H1 (cell line): ENCODE measurements around the gene FARS2. TPM values are rescaled to one million over a fixed set of nuclear protein-coding genes. Genes with fewer than 3 reads are reported as not detected.

Experiments
- BACH1 ChIP-seq: IDR thresholded peaks from 2 replicates; pipeline ENCODE4 v1.6.1; 2012; ENCODE audit warnings: low read length, improper control_type of control experiment
- HDAC2 ChIP-seq, 2 experiments: fragments of 300-600 bp in 1 of 2; sonication (generic) in 1 of 2; IDR thresholded peaks; 2 replicates each; pipeline ENCODE4 v1.6.1; 2011 to 2012; ENCODE audit warnings: low read depth in 2 of 2, low read length in 2 of 2, mild to moderate bottlenecking in 2 of 2, moderate library complexity in 2 of 2, borderline replicate concordance in 1 of 2, inconsistent platforms in 1 of 2
- NANOG ChIP-seq: IDR thresholded peaks from 2 replicates; pipeline ENCODE4 v1.6.1; 2011; ENCODE audit warnings: low read length, low read depth, mild to moderate bottlenecking, inconsistent platforms; ENCODE audit not compliant: insufficient read depth, poor library complexity, severe bottlenecking
- polyA plus RNA-seq, 7 experiments: library from polyadenylated mRNA; depleted of rRNA in 3 of 7; stranded (reverse) in 5 of 7; unstranded in 2 of 7; fragments of >200 nt in 5 of 7; fragments of 200-250 nt in 2 of 7; gene quantifications; 1 replicate in 5 of 7; 2 replicates in 1 of 7; 4 replicates in 1 of 7; pipeline versions ENCODE4 v1.2.1 to v1.2.3, GENCODE V29; 2011 to 2013; ENCODE audit warnings: missing spikeins in 2 of 7, mixed read lengths in 2 of 7
- total RNA-seq: library from RNA; stranded (reverse); fragmentation: NEBNext Ultra II Directional; extraction: Animal tissue kit (Norgen Biotek cat#: 25700); gene quantifications from 2 replicates; pipeline ENCODE4 v1.2.1, GENCODE V29; 2021

The FARS2 gene
- total and polyA plus RNA-seq, 2 of the 8 experiments (the other 6 are each of a cell fraction or from before 2014, with no cell fraction given) = 11.7 to 14.4 TPM

- no peak for TF ChIP-seq HDAC2 (IDR thresholded peaks at IDR 0.05; ENCODE audit: borderline replicate concordance in 1 of 2, low read depth in 2 of 2, low read length in 2 of 2)
- TF ChIP-seq NANOG = no peak
- no peak for TF ChIP-seq BACH1
Measured at GRCh38 chr6:5524110-5524509, 262.8 kb downstream of the FARS2 start (continued).
